GM21528 (cell line): ENCODE data around the gene NBEAL1.
A peak's percentile ranks its signal among the peaks of the same experiment; 100 is the strongest.
"Not testable (repeated sequence)": the region's sequence is repeated elsewhere in the genome, so short reads cannot be mapped to it uniquely, and the experiment has no call there.

ENCODE experiments used
- ATAC-seq: cut with Tn5 transposase; IDR thresholded peaks from one replicate; pipeline ENCODE4 v1.9.1; 2021; ENCODE audit warnings: mild to moderate bottlenecking, moderate library complexity; ENCODE audit not compliant: unreplicated experiment, low FRiP score

NBEAL1 gene

DNA sequence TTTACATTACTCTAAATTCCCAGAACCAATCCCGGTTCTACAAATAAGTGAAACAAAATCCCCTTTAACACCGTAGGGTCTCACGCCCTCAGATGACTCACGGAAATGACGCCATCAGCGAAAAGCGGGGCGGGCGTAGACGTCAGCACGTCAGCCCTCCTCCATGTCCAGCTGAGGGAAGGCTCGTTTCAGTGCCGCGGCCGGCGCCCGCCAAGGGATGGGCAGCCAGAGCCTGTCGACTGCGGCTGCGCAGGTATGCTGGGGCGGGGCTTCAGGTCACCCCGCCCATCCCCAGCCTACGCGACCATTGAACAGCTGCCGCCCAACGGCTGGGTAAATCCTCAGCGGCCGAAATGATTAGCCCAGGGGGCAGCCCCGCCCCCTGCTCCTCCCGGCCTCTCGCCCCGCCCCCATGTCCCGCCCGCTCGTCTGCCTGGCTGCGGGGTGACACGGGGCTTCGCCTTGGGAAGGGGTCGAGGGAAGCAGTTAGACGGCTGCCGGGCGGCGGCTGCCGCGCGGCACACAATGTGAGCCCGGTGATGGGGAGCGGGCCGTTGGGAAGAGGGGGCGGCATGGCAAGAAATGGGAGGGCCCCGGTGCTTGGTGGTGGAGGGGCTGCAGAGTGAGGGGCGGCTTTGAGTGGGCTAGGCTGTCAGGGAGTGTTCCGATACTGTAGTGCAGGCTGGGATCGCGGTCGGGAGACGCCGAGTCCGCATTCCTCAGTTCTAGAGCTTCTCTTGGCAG is at the start of gene NBEAL1:
Gene NBEAL1, plus strand, starts transcription at position 420 of the 744 bp plus-strand sequence. CDS start 1,510 bp downstream, outside the sequence.
- ATAC-seq, result peak; percentile 98

DNA sequence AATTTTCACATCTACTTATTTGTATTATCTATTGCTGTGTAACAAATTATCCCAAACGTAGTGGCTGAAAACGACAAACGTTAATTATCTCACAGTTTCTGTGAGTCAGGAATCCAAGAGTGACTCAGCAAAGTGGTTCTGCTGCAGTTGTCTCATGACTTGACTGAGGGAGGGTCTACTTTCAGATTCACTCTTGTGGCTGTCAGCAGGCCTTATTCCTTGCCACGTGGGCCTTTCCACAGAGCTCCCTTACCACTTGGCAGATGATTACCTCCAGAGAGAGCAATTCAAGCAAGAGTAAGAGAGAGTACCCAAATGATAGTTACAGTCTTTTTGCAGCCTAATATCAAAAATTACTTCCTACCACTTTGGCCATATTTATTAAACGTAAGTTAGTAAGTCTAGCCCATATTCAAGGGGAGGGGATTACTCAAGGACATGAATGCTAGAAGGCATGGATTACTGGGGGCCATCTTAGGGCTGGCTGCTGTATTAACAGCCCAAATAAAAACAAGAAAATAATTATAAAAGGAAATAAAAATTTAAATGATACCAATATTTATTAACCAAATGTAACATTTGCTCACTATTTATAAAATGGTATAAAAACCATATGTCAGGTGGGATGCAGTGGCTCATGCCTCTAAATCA is 48.7 kb upstream of the NBEAL1 start:
- no peak for ATAC-seq

DNA sequence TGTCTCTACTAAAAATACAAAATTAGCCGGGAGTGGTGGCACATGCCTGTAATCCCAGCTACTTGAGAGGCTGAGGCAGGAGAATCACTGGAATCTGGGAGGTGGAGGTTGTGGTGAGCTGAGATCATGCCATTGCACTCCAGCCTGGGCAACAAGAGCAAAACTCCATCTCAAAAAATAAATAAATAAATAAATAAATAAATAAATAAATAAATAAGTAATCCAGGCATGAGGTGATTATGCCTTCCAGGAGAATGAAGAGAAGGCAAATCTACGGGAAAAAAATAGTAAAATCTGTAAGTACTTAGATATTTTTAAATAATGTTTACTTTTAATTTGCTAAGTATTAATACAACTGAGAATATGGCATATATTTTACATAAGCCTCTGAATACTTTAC is 45.3 kb upstream of the NBEAL1 start:
- not testable (repeated sequence) for ATAC-seq

DNA sequence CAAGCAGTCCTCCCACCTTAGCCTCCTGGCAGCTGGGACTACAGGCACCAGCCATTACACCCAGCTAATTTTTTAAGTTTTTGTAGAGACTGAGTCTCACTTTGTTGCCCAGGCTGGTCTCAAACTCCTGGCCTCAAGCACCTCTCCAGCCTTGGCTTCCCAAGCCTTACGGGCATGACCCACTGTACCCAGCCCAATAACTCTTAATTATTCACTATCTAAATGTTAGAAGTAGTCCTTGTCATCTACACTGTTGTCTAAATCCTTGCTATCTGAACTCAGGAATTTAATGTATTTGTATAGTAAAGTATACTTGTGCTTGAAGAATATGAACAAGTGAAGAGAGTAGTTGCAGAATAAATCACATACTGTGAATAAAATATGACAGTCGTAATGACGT is 37.9 kb upstream of the NBEAL1 start:
- ATAC-seq, result no peak

DNA sequence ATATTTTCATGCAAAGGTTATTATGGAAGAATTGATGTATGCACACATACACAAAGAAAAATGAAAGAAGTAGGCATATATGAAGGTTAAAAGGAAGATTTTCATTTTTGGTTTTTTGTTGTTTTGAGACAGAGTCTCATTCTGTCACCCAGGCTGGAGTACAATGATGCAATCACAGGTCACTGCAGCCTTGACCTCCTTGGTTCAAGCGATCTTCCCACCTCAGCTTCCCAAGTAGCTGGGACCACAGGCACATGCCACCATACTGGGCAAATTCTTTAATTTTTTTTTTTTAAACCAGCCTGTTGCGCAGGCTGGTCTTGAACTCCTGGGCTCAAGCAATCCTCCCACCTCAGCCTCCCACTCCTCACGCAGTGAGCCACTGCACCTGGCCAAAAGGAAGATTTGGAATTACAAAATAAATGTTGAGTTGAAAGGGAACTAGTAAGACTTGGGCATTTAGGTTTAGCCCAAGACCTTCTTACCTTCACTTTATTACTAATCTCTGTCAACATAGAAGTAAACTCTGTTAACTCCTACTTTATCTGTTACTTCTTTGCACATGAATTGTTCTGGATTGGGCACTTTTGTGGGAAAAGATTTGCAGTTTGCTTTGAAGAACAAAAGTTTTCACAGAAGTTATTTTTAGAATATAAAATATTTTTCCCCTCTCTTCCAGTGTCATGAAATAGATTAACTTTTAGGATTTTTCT is 31.7 kb upstream of the NBEAL1 start:
- ATAC-seq, result no peak

DNA sequence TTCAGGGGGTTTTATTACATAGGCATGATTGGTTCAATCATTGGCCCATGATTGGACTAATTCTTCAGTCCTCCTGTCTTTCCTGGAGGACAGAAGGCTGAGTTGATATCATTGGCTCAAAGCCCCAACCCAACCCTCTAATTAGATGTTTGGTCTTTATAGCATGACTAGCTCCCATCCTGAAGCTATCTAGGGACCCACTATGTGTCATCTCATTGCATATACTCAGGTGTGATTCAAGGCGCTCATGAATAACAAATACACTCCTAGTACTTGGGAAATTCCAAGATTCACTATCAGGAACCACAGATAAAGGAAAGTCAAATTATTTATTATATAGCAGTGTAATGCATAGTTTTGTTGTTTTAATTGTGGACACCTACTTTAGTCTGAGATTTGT is 24.9 kb upstream of the NBEAL1 start:
- no peak for ATAC-seq

DNA sequence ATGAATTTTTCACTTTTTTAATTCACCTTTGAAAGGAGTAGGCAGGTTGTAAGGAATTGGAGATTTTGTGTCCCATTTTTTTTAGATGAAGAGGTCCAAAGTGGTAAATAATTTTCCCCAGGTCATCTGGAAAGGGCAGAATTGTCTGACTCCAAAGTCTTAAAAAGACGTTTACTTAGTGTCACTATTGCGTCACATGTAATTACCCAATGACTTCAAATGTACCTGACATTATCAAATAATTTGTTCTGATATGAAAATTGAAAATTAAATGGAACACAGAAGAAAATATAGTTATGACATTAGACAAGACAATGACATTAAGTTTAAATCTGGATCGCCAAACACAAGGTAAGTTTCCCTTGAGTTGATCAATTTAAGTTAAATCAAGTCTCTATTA is 24.2 kb upstream of the NBEAL1 start:
- ATAC-seq, result no peak

DNA sequence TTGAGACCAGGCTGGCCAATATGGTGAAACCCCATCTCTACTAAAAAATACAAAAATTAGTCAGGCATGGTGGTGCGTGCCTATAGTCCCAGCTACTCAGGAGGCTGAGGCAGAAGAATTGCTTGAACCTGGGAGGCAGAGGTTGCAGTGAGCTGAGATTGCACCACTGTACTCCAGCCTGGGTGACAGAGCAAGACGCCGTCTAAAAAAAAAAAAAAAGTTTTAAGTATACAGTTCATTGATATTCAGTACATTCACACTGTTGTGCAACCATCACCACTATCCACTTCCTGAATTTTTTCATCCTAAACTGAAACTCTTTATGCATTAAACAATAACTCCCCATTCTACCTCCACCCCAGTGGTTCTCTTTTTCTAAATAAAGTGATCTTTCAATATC is 17.6 kb upstream of the NBEAL1 start:
- ATAC-seq, result not testable (repeated sequence)

DNA sequence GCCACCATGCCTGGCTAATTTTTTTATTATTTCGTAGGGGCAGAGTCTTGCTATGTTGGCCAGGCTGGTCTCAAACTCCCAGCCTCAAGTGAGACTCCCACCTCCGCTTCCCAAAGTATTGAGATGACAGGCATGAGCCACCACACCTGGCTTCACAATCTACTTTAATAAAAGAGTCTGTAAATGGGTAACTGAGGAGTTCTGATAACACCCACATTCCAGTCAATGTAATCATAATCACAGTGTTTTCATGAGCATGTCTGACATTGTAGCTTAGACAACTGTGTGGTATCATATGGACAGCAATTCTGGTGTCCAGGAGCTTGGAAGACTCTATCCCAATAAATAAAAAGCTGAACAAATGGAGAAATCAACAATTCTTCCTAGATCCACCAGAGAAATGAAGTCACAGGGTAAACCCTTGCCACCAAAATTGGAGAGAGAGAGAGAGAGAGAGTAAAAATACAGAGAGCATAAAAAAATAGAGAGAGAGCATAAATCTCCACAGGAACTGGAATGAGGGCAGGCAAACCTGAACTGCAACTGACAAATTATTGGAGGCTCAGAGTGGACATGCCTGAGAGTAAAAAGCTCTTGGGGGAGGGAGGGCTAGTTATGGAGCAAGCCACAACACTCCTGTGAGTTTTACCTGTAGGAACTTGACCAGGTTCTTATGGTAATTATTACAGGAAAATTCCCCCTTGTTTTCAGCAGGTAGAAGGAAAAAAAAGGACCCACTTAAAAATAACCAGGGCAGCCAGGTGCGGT is 12.4 kb upstream of the NBEAL1 start:
- no peak for ATAC-seq

DNA sequence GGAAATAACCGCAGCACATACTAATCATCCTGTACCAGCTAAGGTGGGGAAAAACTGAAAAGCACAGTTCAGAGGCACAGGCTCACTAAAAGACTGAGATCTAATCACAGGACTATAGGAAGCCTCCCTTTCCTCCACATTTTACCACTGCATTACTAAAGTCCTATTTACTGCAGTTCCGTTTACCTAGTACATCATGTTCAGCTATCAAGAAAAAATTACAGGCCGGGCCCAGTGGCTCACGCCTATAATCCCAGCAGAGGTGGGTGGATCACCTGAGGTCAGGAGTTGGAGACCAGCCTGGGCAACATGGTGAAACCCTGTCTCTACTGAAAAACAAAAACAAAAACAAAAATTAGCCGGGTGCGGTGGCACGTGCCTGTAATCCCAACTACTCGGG is 11.0 kb upstream of the NBEAL1 start:
- ATAC-seq, result no peak

DNA sequence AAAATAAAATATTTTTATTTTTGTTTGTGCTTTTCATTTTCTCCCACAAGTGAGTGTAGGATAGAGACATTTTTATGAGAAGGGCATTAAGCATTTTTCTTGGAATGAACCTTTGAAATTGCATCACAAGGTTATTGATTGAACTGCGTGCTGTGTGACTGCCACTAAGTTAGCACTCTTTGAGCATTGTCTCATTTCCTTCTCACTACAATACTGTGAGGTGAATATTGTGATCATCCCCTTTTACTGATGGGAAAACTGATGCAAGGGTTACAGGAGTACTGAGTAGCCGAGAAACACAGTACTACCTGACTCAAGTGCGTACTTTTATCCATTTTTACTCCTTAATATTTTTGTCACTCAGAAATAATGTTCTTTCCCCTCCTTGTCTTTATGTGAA is 2.0 kb downstream of the NBEAL1 start:
- ATAC-seq, result no peak

DNA sequence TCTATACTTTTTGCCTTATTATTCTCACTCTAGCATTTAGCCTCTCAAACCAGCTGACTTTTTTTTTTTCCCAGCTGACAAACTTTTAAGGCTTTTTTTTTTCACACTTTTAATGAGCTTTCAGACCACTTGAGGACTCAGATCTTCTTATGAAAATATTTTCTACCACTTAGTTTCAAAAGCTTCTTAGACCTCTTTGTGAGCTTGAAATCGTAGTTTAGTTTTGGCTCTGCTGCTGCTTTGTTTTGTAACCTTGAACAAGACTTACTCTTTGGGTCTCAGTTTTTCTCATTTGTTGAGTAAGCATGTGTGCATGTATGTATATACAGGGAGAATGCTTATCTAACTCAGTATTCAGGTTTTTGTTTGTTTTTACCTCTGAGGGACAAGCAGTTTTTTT is 3.5 kb downstream of the NBEAL1 start:
- ATAC-seq, result no peak

DNA sequence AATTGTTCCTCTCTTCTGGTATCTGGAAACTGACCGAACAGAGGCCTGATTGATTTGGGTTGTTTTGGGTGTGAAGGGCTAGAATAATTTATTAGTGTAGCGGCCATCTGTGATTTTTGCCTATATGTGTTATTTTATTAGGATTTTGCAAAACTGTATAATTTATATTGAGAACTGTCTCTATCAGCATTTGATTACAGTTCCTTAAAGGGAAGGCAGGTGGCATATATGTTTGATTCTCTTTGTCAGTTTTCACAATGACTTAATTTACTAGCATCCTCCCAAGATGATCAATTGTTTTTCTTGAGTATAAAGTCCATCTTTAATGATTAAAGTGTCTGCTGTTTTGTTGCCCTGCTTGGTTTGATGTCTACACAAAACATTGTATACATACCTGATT is 4.5 kb downstream of the NBEAL1 start:
- ATAC-seq, result no peak

DNA sequence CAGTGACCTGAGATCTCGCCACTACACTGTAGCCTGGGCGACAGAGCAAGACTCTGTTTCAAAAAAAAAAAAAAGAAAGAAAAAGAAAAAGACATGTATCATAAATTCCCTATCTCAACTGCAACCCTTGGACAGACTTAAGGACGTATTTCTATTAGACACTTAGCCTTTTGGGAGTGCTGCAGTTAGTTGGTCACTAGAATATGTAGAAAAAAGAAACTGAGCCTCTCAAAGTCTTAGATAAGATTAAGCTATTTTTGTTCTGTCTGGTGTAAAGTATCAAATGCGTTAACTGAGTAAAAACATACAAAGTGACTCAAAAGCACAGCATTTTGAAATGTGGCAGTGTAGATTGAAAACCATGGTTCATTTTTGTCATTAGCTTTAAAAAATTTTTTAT is 7.3 kb downstream of the NBEAL1 start:
- no peak for ATAC-seq

DNA sequence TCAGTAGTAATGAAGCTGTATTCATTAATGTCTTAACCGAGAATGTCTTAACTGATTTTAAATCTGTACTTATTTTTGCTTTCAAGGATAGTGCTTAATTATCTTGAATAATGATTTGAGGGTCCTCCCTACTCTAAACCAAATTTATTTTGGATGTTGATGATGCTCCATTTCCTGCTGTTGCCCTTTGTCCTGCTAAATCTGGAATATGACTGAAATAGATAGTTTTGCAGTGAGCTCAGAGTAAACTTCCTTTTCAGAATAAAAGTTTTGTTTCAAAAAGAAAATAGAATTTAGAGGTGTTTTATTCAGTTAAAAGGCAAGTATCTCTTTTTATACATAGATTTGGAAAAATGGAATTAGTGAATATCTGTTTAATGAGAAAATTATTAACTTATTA is 8.1 kb downstream of the NBEAL1 start:
- no peak for ATAC-seq

DNA sequence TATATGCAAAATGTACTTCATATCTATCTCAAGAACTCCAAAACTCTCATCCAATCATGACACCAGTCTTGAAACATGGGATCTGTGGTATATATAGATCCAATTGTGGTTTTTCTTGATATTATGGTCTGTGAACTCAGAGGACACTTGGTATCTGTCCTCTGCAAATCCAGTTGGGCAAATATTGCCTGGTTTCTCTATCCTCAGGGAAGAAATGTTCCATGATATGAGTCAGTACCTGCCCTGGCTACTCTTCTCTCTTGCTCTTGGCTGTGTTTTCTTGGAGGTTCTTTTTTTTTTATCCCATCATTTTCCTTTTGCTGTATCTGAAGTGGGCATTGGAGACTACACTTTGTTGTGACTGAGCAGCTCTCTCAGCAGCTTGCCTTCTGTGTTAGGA is 10.9 kb downstream of the NBEAL1 start:
- ATAC-seq, result no peak

DNA sequence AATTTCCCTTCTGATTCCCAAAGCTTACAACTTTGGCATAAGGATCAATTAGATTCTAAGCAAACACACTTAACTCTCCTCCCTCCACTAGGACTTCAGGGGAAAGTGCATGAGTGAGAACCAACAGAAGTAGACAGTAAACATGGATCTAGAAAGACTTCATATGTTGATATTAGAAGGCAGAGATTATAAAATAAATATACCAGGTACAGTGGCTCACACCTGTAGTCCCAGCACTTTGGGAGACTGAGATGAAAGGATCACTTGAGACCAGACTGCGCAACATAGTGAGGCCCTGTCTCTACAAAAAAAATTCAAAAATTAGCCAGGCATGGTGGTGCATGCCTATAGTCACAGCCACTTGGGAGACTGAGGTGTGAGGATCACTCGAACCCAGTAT is 15.9 kb downstream of the NBEAL1 start:
- ATAC-seq, result no peak

DNA sequence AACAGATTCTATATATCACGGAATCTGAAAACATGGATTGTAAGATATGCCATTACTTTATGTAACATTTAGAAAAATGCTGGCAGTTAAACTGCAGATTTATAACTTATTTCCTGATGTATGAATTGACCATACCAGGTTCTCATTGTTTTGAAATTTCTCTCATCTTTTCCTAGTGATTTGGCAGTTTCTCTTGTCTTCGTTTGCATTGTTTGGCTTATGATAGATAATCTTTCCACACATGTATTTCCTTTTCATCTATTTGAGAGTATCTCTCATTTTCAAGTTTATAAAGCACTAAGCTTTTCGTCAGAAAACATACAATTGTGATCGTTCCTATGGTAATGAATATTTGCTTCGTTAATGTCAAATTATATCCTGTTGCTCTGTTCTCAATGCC is 16.3 kb downstream of the NBEAL1 start:
- no peak for ATAC-seq

DNA sequence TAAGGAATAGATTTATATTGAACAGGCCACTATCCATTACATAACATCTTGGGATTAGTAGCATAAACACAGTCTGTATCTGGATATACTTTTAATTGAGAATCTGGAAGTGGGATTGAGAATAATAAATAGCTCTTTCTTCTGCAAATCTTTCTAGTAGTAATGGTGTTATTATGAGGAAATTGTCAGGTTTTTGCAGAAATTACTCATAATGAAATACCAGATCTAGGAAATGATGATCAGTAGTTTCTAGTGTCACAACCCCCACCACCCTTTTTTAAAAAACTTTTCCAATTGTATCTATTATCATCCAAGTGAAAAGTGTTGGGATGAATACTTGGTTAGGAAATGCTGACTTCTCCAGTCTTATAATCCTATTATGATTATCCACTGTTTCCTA is 18.7 kb downstream of the NBEAL1 start:
- ATAC-seq, result no peak

DNA sequence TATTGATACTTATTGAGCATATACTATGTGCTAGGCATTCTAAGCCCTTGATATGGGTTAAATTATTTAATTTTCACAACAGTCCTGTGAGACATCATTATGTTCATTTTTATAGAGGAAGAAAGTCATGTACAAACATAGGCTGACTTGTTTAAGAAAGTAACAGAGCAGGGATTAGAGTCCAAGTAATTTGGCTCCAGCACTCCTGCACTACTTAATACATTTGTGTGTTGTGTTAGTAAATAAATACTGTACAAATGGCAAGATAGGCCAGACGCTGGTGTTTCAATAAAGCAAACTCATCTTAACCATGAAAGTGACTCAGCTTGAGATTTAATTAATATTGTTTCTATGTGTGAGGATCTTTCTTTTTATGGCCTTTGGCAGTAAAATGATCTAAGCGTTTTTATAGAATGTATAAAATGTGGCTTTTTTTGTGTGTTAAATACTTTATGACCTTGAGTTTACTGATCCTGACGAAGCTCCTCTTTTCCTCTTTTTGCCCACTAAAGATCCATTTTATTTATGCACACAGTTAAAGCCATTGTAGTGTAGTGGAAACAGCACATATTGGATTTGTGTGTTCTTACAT is 21.3 kb downstream of the NBEAL1 start:
- ATAC-seq, result no peak

DNA sequence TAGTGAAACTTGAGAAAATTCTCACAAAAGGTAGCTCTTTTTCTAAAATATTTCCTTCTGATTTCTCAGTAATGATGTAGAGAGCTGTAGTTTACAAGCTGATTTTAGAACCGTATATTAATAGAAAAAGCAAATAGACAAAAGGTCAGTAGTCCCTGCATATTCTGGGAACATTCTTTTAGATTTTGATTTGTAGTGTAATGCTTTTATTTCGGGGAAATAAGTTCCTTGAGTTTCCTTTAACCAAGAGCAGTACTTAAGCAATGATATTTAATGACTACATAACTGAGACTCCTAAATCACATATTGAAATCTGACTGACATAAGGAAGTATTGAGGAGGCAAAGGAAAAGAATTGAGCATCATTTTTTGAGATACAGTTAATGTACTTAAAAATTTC is 22.4 kb downstream of the NBEAL1 start:
- no peak for ATAC-seq
